Memory B cell (primary cell): Measurements from ENCODE around the gene SRP72.
A peak's percentile ranks its signal among the peaks of the same experiment; 100 is the strongest.
"Not testable (repeated sequence)": the region's sequence is repeated elsewhere in the genome, so short reads cannot be mapped to it uniquely, and the experiment has no call there.

Experiments
- ATAC-seq: fragments of 150-1000 bp; cut with Tn5 transposase; 2 replicates; pipeline ENCODE4 v1.10.0; 2021; ENCODE audit warnings: low read depth, mild to moderate bottlenecking, moderate library complexity
- DNase-seq, 2 donors: peaks; one replicate each; pipeline ENCODE4 v3.0.0; 2022; ENCODE audit warnings: low spot score in 2 of 2
- H3K27ac Mint-ChIP-seq: one replicate; pipeline ENCODE4 v1.8.0; 2022; ENCODE audit warnings: mild to moderate bottlenecking, moderate library complexity, mixed read lengths
- H3K27me3 Mint-ChIP-seq: one replicate; pipeline ENCODE4 v1.8.0; 2022; ENCODE audit warnings: mixed read lengths
- H3K36me3 Mint-ChIP-seq: one replicate; pipeline ENCODE4 v1.8.0; 2022; ENCODE audit warnings: mild to moderate bottlenecking, mixed read lengths
- H3K4me1 Mint-ChIP-seq: one replicate; pipeline ENCODE4 v1.8.0; 2022; ENCODE audit warnings: mixed read lengths
- H3K4me3 Mint-ChIP-seq: one replicate; pipeline ENCODE4 v1.8.0; 2022; ENCODE audit warnings: mild to moderate bottlenecking, moderate library complexity, mixed read lengths
- H3K9me3 Mint-ChIP-seq: one replicate; pipeline ENCODE4 v1.8.0; 2022; ENCODE audit warnings: mixed read lengths

Gene SRP72

DNA sequence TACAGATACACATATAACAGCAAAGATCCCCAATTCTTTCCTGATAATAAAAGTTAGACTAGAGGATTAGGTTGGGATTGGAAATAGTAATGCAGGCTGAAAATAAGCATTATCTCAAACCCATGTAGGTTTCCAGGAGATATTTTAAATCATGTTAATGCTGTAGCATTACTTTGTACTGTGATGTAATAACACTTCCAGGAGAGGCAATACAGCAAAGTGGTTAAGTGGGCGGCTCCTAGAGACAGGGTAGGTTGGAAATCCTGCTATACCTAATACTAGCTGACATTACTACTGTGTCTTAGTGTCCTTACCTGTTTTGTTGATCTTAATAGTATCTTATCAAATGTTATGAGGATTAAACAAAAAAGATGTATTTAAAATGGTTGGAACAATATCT, 21.7 kb upstream of the SRP72 start:
- DNase-seq (no peak), ATAC-seq (no peak)
- no peaks in the 10 kb centered on the region for H3K27me3 Mint-ChIP-seq
- no peaks in the 10 kb centered on the region for H3K9me3 Mint-ChIP-seq
- peaks cover 24% of the 10 kb centered on the region for H3K36me3 Mint-ChIP-seq
- H3K4me3 Mint-ChIP-seq = no peak overlapping the region
- peaks cover 4% of the 10 kb centered on the region for H3K4me1 Mint-ChIP-seq
- no peak overlapping the region for H3K27ac Mint-ChIP-seq

DNA sequence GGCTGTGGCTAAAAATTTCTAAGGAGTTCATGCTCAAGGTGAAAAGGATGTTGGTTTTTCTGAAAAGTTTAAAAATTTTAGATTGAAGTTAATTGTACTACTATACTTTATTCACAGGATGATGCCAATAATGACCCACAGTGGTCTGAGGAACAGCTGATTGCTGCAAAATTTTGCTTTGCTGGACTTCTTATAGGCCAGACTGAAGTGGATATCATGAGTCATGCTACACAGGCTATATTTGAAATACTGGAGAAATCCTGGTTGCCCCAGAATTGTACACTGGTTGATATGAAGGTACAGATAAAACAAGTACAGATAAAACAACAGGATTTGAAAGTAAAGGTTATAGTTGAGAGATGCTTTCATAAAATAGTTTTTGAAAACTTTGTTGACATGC, 19.1 kb upstream of the SRP72 start:
- H3K27ac Mint-ChIP-seq = no peak overlapping the region
- peaks cover 4% of the 10 kb centered on the region for H3K4me1 Mint-ChIP-seq
- DNase-seq = no peak
- no peak overlapping the region for H3K4me3 Mint-ChIP-seq
- ATAC-seq = no peak
- no peaks in the 10 kb centered on the region for H3K9me3 Mint-ChIP-seq
- H3K27me3 Mint-ChIP-seq = no peaks in the 10 kb centered on the region
- H3K36me3 Mint-ChIP-seq = peaks cover 19% of the 10 kb centered on the region

DNA sequence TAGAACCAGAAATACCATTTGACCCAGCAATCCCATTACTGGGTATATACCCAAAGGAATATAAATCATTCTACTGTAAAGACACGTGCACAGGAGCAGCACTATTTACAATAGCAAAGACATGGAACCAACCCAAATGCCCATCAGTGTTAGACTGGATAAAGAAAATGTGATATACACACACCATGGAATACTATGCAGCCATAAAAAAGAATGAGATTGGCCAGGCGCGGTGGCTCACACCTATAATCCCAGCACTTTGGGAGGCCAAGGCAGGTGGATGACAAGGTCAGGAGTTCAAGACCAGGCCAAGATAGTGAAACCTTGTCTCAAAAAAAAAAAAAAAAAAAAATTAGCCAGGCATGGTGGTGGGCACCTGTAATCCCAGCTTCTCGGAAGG, 17.9 kb upstream of the SRP72 start:
- not testable (repeated sequence) for H3K9me3 Mint-ChIP-seq, DNase-seq, H3K27ac Mint-ChIP-seq, H3K4me1 Mint-ChIP-seq, H3K4me3 Mint-ChIP-seq, H3K27me3 Mint-ChIP-seq, ATAC-seq
- peaks cover 16% of the 10 kb centered on the region for H3K36me3 Mint-ChIP-seq

DNA sequence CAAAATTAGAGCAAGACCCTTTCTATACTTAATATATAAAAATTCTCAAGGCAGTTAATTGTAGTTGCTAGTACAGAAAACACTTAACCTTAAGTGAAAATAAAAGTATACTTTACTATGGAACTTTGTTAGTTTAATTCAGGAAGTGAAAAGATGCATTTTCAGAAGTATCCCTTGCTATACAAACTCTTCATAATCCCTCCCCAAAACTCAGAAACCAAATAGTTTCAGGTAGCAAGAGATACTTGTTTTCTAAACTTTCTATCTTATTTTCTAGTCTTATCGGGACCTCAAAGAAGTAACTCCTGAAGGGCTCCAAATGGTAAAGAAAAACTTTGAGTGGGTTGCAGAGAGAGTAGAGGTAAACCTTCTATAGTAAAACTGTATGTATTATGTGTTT, 17.1 kb upstream of the SRP72 start:
- peaks cover 18% of the 10 kb centered on the region for H3K36me3 Mint-ChIP-seq
- peaks cover 4% of the 10 kb centered on the region for H3K4me1 Mint-ChIP-seq
- no peak for DNase-seq
- no peak overlapping the region for H3K4me3 Mint-ChIP-seq
- no peak for ATAC-seq
- no peaks in the 10 kb centered on the region for H3K27me3 Mint-ChIP-seq
- H3K9me3 Mint-ChIP-seq = no peaks in the 10 kb centered on the region
- no peak overlapping the region for H3K27ac Mint-ChIP-seq

DNA sequence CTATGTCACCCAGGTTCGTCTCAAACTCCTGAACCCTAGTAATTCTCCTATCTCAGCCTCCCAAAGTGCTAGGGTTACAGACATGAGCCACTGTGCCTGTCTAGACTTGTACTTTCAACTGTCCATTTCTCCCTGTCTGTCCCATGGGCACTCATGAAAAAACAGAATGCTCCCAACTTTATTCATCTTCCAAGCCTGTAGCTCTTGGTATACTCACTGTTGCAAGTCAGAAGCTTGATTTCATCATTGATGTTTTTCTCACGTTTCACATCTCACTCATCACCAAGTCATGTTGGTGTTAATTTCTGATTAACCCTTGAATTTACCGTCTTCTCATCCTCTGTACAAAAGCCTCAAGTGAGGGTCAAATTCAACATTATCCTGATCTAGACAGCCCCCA, 7.3 kb upstream of the SRP72 start:
- Mint-ChIP-seq H3K27me3 (no peaks in the 10 kb centered on the region), H3K9me3 (no peaks in the 10 kb centered on the region), H3K27ac (peak overlapping the region; percentile 6), H3K4me3 (no peak overlapping the region), H3K4me1 (peaks cover 13% of the 10 kb centered on the region), H3K36me3 (peaks cover 24% of the 10 kb centered on the region)
- ATAC-seq (no peak), DNase-seq (no peak)

DNA sequence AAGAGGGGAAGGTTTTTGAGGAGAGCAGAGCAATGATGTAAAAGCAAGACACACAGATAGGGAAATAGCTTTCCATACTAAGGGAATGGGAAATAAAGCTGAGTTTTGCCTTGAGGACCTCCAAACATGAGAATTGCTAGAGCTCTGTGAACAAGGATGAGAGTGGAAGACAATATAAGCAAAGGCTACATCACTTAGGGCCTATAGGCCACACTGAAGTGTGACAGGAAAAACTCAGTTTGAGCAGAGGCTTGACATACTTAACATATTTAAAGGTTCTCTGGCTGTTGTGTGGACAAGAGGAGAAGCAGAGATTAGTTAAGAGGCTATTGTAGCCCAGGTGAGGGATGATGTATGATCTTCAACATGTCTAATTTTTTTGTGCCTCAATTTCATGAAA, 5.3 kb upstream of the SRP72 start:
- ATAC-seq (no peak), DNase-seq (no peak)
- Mint-ChIP-seq H3K36me3 (peaks cover 18% of the 10 kb centered on the region), H3K4me1 (peaks cover 21% of the 10 kb centered on the region), H3K27me3 (no peaks in the 10 kb centered on the region), H3K9me3 (no peaks in the 10 kb centered on the region), H3K4me3 (no peak overlapping the region), H3K27ac (no peak overlapping the region)

DNA sequence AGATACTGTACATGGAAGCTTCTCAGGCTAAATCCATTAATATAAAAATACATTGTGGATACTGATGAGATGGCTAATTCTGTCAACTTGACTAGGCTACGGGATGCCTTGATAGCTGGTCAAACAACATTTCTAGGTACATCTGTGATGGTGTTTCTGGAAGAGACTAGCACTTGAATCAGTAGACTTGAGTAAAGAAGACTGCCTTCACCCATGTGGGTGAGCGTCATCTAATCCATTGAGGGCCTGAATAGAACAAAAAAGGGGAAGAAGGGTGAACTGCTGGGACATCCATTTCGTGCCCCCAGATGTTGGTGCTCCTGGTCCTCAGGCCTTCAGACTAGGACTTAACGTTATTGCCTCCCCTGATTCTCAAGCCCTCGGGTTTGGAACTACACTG, 3.7 kb upstream of the SRP72 start:
- Mint-ChIP-seq H3K4me1 (peaks cover 29% of the 10 kb centered on the region), H3K9me3 (no peaks in the 10 kb centered on the region), H3K27ac (no peak overlapping the region), H3K27me3 (no peaks in the 10 kb centered on the region), H3K36me3 (peaks cover 15% of the 10 kb centered on the region), H3K4me3 (no peak overlapping the region)
- ATAC-seq (no peak), DNase-seq (no peak)

DNA sequence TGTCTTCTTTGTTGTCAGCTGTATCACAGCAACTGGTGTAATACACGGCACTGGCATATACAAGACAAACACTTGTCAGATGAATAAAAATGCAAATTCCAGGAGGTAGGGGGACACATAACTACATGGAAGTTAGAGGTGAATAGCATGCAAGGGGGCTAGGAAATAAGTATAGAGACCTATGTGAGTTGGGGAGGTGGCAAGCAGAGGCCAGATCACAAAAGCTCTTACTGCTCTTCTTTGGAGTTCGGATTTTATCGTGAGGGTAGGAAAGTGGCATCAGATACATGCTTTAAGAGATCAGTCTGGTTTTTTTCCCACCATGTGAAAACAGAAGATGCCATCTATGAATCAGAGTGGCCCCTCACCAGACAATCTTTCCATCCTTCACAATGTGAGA, 2.8 kb upstream of the SRP72 start:
- H3K27me3 Mint-ChIP-seq = no peaks in the 10 kb centered on the region
- H3K4me1 Mint-ChIP-seq = peaks cover 33% of the 10 kb centered on the region
- DNase-seq = no peak
- no peak overlapping the region for H3K4me3 Mint-ChIP-seq
- no peak overlapping the region for H3K27ac Mint-ChIP-seq
- peaks cover 15% of the 10 kb centered on the region for H3K36me3 Mint-ChIP-seq
- no peak for ATAC-seq
- H3K9me3 Mint-ChIP-seq = no peaks in the 10 kb centered on the region

DNA sequence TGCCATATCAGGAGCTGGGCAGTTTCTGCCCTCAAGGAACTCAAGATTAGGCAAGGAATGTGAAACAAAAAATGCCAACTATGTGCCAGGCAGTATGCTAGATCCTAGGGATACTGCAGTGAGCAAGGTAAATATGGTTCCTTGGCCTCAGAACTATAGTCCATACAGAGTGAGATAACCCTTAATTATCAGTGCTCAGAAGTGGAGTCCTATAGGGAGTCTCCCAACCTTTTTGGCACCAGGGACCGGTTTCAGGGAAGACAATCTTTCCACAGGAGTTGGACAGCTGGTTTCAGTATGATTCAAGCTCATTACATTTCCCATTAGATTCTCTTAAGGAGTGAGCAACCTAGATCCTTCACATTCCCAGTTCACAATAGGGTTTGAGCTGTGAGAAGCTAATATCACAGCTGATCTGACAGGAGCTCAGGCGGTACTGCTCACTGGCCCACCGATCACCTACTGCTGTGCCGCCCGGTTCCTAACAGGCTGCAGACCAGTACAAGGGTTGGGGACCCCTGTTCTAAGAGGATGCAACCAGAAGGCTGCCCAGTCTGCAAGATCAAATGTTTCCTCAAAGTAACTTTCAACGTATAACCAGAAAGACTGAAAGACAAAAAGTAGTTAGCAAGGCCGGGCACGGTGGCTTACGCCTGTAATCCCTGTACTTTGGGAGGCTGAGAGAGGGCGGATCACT, 1.7 kb upstream of the SRP72 start:
- H3K36me3 Mint-ChIP-seq = peaks cover 9% of the 10 kb centered on the region
- H3K4me3 Mint-ChIP-seq = peak overlapping the region; percentile 93
- H3K9me3 Mint-ChIP-seq = no peaks in the 10 kb centered on the region
- no peak for ATAC-seq
- H3K4me1 Mint-ChIP-seq = peaks cover 32% of the 10 kb centered on the region
- no peaks in the 10 kb centered on the region for H3K27me3 Mint-ChIP-seq
- DNase-seq = no peak
- H3K27ac Mint-ChIP-seq = peak overlapping the region; percentile 10

DNA sequence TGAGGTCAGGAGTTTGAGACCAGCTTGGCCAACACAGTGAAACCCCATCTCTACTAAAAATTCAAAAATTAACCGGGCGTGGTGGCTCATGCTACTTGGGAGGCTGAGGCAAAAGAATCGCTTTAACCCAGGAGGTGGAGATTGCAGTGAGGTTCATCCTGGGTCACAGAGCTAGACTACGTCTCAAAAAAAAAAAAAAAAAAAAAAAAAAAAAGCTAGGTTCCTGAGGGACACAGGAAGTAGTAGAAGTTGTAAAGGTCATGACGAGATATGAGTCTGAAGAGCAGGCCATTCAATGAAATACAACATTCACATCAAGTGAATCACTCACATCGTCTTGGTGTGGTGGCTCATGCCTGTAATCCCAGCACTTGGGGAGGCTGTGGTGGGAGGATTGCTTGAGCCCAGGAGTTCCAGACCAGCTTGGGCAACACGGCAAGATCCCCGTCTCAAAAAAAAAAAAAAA, 1.1 kb upstream of the SRP72 start:
- H3K36me3 Mint-ChIP-seq, H3K27me3 Mint-ChIP-seq, H3K9me3 Mint-ChIP-seq, ATAC-seq, DNase-seq: not testable (repeated sequence)
- peaks cover 32% of the 10 kb centered on the region for H3K4me1 Mint-ChIP-seq
- H3K27ac Mint-ChIP-seq = peak overlapping the region; percentile 96
- H3K4me3 Mint-ChIP-seq = peak overlapping the region; percentile 93

DNA sequence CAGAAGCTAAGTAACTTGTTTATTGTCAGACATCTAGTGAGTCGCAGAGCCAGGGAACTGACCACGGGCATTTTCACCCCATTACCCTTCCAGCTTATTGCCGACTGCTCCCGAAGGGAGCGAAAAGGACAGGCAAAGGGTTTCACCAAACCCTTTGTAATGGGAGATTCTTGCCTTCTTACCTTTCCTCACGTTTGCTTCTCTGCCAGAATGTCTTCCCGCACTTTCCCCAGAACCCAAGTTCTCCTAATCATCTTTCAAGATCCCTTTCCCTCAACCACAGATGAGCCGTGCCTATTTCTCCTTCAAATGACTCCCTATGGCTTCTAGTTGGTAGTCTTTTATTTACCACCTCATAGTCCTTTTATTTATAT, 520 bp upstream of the SRP72 start:
- H3K27me3 Mint-ChIP-seq = no peaks in the 10 kb centered on the region
- no peaks in the 10 kb centered on the region for H3K9me3 Mint-ChIP-seq
- peak overlapping the region; percentile 96 for H3K27ac Mint-ChIP-seq
- ATAC-seq = no peak
- DNase-seq = peak in 1 of 2 donors; percentile 0
- H3K4me1 Mint-ChIP-seq = peaks cover 31% of the 10 kb centered on the region
- peaks cover 9% of the 10 kb centered on the region for H3K36me3 Mint-ChIP-seq
- H3K4me3 Mint-ChIP-seq = peak overlapping the region; percentile 93

DNA sequence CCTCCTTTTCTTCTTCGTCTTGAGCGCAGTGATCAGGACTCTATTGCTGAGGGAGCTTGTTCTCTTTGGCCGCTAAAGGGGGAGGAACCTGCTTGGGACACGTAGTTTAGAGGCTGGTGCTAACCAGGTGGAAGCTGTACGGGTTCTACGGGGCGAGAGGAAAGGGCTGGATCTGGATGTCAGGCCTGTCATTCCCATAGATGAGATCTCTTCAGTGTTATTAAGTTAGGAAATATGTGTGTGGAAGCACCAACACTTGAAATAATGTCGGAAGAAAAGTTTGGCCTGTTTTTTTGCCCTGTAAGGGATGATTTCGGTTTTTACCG, 643 bp downstream of the SRP72 start:
- H3K36me3 Mint-ChIP-seq = peaks cover 7% of the 10 kb centered on the region
- H3K9me3 Mint-ChIP-seq = no peaks in the 10 kb centered on the region
- H3K27ac Mint-ChIP-seq = peak overlapping the region; percentile 96
- H3K4me3 Mint-ChIP-seq = peak overlapping the region; percentile 93
- H3K27me3 Mint-ChIP-seq = no peaks in the 10 kb centered on the region
- ATAC-seq (peak; percentile 34), DNase-seq (peak in 1 of 2 donors; percentile 12)
- H3K4me1 Mint-ChIP-seq = peaks cover 29% of the 10 kb centered on the region

DNA sequence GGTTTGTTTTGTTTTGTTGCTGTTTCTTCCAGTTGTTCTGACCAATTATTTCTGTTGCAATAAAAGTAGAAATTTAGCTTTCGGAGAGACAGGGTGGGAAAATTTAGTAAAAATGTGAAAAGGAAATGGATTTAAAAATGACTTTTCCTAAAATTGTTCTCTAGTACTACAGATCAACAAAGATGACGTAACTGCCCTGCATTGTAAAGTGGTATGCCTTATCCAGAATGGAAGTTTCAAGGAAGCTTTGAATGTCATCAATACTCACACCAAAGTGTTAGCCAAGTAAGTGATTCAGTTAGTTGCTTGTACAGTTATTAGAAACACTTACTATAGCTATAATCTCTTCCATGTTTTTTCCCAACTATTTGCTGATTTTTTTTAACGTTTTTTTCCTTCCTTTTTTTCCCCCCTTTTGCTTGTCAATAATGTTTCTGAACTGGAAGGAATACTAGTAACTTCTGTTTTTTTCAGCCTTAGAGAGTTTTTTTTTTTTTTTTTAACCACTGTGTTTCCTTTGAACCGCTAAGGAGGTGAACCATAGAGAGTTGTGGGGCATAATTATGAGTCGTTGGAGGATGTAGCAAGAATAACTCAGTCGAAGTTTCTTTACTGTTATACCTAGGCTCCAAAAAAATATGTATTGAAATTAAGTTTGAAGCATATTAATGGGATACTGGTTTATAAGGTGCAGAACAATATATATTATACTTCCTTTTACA, 2.2 kb downstream of the SRP72 start:
- Mint-ChIP-seq H3K27ac (no peak overlapping the region), H3K4me1 (peaks cover 25% of the 10 kb centered on the region), H3K4me3 (peak overlapping the region; percentile 53), H3K27me3 (no peaks in the 10 kb centered on the region), H3K36me3 (peaks cover 12% of the 10 kb centered on the region), H3K9me3 (no peaks in the 10 kb centered on the region)
- ATAC-seq (no peak), DNase-seq (no peak)

DNA sequence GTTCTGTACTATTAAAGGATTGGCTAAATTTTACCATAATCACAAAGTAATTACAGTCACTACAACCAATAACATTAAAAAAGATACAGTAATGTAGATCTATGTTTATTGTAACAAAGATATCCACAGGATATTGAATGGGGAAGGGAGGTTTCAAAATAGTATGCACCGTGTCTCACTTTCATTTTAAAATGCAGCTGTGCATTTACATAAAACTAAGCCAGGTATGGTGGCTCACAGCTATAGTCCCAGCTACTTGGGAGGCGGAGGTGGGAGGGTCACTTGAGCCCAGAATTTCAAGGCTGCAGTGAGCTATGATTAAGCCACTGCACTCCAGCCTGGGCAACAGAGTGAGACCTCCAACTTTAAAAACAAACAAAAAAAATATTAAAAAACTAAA, 8.5 kb downstream of the SRP72 start:
- DNase-seq (no peak), ATAC-seq (peak; percentile 39)
- Mint-ChIP-seq H3K9me3 (no peaks in the 10 kb centered on the region), H3K4me3 (no peak overlapping the region), H3K27me3 (no peaks in the 10 kb centered on the region), H3K4me1 (no peaks in the 10 kb centered on the region), H3K36me3 (peaks cover 35% of the 10 kb centered on the region), H3K27ac (peak overlapping the region; percentile 60)

DNA sequence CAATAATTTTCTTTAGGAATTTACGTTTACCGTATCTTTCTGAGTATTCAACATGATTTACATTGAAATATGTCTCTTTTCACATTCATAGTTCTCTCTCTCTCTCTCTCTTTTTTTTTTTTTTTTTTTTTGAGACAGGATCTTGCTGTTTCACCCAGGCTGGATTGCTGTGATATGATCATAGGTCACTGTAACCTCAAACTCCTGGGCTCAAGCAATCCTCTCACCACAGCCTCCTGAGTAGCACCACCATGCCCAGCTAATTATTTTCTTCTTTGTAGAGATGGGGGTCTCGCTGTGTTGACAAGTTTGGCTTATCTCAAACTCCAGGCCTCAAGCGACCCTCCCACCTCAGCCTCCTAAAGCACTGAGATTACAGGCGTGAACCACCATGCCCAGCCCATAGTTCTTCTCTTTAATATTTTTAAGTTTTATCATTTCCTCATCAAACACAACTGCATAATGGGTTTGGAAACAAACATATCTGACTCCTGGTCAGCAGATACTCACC, 9.8 kb downstream of the SRP72 start:
- H3K36me3 Mint-ChIP-seq = peaks cover 32% of the 10 kb centered on the region
- no peaks in the 10 kb centered on the region for H3K9me3 Mint-ChIP-seq
- H3K4me3 Mint-ChIP-seq = no peak overlapping the region
- no peaks in the 10 kb centered on the region for H3K4me1 Mint-ChIP-seq
- ATAC-seq (no peak), DNase-seq (no peak)
- no peaks in the 10 kb centered on the region for H3K27me3 Mint-ChIP-seq
- H3K27ac Mint-ChIP-seq = no peak overlapping the region
